Forelimb muscle (tissue), 1 donor: ENCODE results near the gene RHOF. TPM values are rescaled to one million over a fixed set of nuclear protein-coding genes. Genes with fewer than 3 reads are reported as not detected.

Source experiments
- DNase-seq: peaks from one replicate; pipeline ENCODE4 v3.0.0-alpha.2; 2013; ENCODE audit warnings: low read depth
- polyA plus RNA-seq: library from polyadenylated mRNA; unstranded; fragments of 120-200 nt; gene quantifications from one replicate; pipeline ENCODE4 v1.2.1, GENCODE V29; 2013; ENCODE audit not compliant: insufficient read length

Gene RHOF
- polyA plus RNA-seq, 1 donor, result 2.6 TPM

DNA sequence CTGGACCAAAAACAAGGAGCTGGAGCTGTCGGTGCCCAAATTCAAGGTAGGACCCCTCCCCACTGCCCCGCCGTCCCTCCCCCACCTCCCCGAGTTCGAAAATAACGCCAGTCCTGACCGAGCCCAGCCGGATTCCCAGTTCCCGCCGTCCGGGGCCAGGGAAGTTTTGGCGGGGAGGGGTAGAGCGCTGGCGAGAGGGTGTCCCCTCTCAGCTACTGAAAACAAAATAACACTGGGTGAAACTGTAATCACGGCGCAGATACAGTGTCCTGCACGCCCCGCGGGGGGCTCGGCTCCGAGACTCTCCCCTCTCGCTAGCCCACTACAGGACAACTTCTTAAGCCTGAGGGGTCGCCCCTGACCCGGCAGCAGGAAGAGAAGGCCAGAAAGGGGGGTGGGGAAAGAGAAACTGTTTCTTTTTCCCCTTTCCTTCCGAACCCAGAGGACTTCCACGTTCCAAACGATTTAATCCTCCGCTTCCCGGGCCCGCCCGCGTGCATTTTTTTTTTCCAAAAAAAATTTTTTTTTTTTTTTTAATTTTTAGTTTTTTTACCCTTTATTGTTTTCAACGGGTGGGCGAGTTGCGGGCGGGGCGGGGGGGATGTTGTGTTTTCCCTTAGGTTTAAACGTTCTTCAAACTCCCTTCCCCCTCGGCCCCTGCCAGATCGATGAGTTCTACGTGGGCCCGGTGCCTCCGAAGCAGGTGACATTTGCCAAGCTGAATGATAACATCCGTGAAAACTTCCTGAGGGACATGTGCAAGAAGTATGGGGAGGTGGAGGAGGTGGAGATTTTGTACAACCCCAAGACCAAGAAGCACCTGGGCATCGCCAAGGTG, 11.9 kb upstream of the RHOF start:
- no peak for DNase-seq

DNA sequence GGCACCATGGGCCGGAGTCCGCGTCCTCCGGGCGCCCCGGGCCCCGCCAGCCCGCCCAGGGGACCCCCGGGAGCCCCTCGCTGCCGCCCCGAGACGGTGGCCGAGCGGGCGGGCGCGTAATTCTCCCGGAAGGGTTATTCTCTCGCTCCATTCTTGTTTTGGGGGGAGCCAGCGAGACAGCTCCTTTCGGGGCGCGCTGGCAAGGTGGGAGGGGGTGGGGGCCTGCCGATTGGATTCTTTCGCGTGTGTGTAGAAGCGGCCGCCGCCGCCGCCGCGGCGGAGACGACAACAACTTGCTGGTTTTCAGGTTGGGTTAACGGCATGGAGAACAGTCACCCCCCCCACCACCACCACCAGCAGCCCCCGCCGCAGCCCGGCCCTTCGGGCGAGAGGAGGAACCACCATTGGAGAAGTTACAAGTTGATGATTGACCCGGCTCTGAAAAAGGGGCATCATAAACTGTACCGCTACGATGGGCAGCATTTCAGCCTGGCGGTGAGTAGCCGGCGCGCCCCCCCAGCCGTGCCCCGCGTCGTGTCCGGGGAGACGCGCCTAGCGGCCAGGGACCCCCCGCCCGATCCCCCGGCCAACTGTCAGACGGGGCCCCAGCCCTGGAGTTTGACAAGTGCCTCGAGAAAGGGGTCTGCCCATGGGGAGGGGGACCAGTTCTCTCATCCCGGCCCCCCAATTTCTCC, 11.1 kb upstream of the RHOF start:
- no peak for DNase-seq

DNA sequence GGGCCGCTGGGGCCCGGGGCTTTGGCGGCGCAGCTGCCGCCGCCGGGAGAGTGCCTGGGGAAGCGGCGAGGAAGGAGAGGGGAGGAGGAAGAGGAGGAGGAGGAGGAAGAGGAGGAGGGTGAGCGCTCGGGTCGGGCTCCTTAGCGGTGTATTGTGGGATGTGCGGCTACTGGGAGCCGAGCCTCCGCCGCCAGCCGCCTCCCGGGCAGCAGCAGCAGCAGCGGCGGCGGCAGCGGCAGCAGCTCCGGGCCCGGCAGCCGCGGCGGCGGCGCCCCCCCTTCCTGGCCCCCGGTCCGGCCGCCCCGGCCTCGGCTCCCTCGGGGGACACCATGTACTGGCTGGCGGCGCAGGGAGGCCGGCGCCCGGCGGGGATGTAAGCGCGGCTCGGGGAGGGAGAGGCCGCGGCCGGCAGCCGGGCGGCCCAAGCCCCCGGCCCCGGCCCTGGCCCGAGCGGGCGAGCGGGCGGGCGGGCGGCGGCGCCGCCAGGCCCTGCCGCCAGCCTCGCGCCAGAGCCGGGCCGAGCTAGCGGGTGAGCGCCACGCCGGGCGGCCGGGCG, 10.5 kb upstream of the RHOF start, which contains the start of gene SETD1B:
Gene SETD1B (plus strand): TSS at position 149 of the 556 bp plus-strand sequence. CDS start 729 bp downstream, outside the sequence.
- DNase-seq, result no peak

DNA sequence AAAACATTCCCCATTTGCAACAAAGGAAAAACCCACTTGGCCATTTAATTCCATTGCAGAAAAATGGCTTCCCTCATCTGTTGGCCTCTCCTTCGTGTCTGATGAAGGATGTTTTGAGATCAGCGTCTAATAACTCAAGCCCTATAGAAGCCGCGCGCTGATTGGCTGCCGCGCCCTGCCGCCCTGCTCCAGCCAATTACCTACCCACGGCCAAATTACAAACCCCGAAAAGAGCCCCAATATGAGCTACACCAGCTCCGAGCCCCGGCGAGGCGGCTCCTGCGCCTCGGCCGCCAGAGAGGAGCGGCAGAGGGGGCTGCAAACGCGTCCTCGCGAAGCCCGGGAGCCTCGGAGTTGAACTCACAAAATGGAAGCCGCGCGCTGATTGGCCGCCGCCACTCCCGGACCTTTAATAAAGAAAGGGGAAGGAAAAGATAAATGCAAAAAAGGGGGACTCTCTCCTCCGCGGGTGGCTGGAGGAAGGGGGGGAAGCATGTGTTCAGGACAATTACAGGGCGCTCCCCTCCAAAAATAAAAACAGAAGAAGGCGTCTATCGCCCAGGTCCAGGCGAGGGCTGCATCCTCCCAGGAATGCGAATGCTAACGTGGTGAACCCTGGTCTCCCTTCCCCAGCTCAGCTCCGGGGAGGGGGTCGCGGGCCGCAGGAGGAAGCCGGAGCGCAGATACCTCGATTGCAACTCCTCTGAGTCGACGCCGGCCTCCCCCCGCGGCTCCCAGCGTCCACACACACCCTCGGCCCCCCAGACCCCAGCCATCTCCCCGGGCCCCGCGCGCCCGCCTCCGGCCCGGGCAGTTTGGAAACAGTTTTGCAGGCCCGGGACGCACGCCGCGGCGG, 9.6 kb upstream of the RHOF start:
- peak; percentile 89 for DNase-seq

GRCh38 chr12:121802485-121802842, 9.0 kb upstream of the RHOF start:
- no peak for DNase-seq

DNA sequence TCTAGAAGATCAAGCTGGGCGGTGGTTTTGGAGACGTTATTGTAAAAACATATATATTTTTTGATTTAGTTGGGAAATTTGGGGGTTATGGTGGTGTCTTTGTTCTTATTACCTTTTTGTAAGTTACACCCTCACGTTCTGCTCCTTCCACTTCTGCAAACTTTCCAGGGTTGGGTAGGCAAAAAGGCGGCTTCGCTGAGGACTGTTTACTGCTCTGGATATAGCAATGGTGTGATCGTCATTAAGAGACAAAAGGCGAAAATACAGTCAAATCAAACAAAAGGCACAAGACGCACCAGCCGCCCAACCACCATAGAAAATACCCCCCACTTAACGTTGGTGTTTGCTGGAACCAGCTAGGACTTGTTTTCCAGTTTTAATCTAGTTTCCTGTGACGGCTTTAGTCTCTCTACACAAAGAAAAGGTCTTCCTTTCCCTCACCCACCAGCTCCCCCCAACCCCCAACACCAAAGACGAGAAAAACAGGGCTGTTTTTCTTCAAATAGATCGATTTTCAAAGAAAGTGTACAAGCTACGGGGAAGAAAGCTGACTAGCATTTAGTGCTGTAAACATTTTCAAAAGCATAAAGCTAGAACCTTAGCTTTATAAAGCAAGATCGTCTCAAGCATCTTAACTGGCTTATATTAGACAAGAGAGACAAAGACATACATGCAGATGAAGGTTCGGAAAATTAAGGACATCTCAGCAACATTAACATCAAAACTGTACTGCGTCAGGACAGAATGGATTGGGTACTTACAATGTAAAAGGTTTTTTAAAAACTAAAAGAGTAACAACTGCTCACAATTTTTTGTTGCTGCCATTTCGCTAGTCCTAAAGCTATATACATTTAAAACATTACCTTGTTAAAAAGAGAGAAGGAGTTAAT, 8.4 kb upstream of the RHOF start:
- no peak for DNase-seq

GRCh38 chr12:121800694-121801594, 7.5 kb upstream of the RHOF start:
- DNase-seq, result no peak

- no peak for DNase-seq
Observed at GRCh38 chr12:121799842-121800693, 6.6 kb upstream of the RHOF start.

- no peak for DNase-seq
Observed at GRCh38 chr12:121799156-121799841, 5.8 kb upstream of the RHOF start.

DNA sequence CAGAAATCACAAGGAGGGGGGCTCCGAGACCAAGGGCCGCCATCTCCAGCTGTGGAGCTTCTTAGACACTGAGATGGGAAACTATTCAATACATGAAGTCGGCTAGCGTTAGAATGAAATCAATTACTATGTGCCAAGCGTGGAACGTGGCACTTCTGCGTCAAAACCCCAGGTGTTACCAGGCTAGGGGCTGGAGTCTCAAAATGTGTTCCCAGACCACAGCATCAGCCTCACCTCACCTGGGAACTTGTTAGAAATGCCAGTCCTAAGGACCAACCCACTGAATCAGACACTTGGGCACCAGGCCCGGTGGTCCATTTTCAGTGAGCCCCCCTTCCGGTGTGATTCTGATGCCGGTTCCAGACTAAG, 5.3 kb upstream of the RHOF start:
- no peak for DNase-seq

- no peak for DNase-seq
Observed at GRCh38 chr12:121797937-121798786, 4.7 kb upstream of the RHOF start.

GRCh38 chr12:121796855-121797751, 3.6 kb upstream of the RHOF start:
- DNase-seq, result no peak

- DNase-seq, result peak; percentile 80
Observed at GRCh38 chr12:121795034-121795968, 1.8 kb upstream of the RHOF start.

DNA sequence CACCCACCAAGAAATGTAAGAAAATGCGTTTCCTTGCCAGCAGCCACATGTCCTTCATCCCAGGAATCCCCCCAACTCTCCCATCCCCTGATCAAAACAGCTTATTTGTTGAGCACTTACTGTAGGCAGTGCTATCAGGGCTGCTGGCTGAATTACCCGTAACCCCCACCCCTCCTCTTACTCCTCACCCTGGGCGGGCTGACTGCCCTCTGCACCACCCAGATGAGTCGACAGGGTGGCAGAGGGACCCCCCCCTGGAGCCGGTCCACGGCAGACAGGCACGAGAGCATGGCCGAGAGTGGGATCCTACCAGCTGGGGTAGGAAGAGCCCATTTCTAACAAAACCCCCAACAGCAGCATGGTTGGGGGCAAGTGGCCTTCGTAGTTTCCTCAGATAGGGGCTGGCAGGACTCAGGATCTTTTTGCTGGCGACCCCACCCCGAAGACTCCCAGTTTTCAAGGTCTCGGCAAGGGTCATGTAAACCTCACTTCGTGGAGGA, 1.1 kb upstream of the RHOF start:
- no peak for DNase-seq
